ENCODE data around the gene SKI.

SKI gene

DNA sequence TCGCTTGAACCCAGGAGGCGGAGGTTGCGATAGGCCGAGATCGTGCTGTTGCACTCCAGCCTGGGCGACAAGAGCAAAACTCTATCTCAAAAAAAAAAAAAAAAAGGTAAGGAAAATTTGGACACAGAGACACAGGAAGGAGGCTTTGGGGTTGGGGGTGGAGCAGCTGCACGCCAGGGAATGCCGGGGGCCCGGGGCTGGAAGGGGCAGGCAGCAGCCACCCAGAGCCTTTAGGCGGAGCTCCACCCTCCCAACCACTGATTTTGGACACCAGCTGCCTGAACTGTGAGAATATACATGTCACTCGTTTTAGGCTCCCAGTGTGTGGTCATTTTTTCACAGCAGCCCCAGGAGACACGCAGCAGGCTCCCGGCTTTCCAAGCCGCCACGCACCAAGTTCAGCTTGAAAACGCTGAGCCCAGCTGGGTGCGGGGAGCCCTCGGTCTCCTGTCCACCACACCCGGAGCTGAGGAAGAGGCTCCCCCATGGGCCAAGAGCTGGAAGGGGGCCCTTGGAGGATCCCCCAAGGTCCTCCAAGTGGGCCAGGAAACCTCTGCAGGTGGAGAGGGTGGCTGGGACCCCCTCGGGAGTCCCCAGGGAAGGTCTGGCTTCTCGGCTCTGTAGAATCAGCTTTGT lies 27.7 kb upstream of the SKI start:
- ATAC-seq (replicated peaks) (no peak), DNase-seq (no peak)
- Mint-ChIP-seq H3K9me3 (no peaks in the 10 kb centered on the region), H3K27me3 (no peaks in the 10 kb centered on the region), H3K4me1 (peaks cover 30 to 66% of the 10 kb centered on the region in 2 donors), H3K36me3 (no peaks in the 10 kb centered on the region), H3K4me3 (peak overlapping the region; percentile 86 to 88), H3K27ac (no peak overlapping the region)

DNA sequence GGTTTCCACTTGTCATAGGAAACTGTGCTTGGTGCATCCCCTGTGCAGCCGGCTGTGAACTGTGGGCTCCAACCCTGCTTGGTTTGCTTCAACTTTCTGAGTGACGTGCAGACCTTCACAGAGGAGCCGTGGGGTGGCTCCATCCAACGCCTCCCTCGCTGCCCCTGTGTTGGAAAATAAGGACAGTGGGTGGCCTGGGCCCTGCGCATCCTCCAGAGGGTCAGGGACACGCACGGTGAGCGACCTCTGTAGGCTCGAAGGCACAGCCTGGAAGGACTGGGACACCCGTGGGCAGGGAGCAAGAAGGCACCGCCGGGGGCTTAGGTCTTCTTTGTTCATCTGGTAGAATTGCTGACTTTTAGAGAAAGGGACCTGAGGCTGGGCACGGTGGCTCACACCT lies 27.1 kb upstream of the SKI start:
- DNase-seq: no peak
- no peaks in the 10 kb centered on the region for H3K36me3 Mint-ChIP-seq
- ATAC-seq (replicated peaks): no peak
- H3K9me3 Mint-ChIP-seq: no peaks in the 10 kb centered on the region
- peak overlapping the region; percentile 70 for H3K27ac Mint-ChIP-seq
- no peak overlapping the region for H3K4me3 Mint-ChIP-seq
- peaks cover 29 to 68% of the 10 kb centered on the region in 2 donors for H3K4me1 Mint-ChIP-seq
- H3K27me3 Mint-ChIP-seq: no peaks in the 10 kb centered on the region

DNA sequence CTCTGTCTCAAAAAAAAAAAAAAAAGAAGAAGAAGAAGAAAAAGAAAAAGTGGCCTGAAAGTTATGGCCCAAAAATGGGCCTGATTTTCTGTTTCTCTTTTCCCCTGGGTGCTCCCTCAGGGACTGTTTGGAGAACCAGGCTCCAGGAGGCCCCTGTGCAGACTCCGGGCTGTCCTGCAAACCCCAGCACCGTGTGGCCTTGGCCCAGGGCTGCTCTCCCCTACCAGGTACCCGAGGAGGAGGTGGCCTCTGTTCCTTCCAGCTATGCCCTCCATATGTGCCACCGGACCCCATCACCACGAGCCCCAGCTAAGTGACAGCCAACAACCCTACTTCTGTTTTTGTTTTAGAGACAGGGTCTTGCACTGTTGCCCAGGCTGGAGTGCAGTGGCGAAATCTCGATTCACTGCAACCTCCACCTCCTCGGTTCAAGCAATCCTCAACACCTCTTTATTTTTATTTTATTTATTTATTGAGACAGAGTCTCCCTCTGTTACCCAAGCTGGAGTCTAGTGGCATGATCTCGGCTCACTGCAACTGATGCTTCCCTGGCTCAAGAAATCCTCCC lies 26.0 kb upstream of the SKI start:
- ATAC-seq (replicated peaks) (no peak), DNase-seq (no peak)
- H3K9me3 Mint-ChIP-seq: no peaks in the 10 kb centered on the region
- H3K4me3 Mint-ChIP-seq: peak overlapping the region in 1 of 2 donors; percentile 50
- H3K36me3 Mint-ChIP-seq: no peaks in the 10 kb centered on the region
- peak overlapping the region; percentile 76 for H3K27ac Mint-ChIP-seq
- H3K4me1 Mint-ChIP-seq: peaks cover 29 to 68% of the 10 kb centered on the region in 2 donors
- H3K27me3 Mint-ChIP-seq: no peaks in the 10 kb centered on the region

- DNase-seq (no peak), ATAC-seq (replicated peaks) (no peak)
- Mint-ChIP-seq H3K36me3 (no peaks in the 10 kb centered on the region), H3K4me3 (peak overlapping the region in 1 of 2 donors; percentile 18), H3K9me3 (no peaks in the 10 kb centered on the region), H3K27me3 (no peaks in the 10 kb centered on the region), H3K4me1 (peaks cover 29 to 67% of the 10 kb centered on the region in 2 donors), H3K27ac (no peak overlapping the region)
These were observed 25.1 kb upstream of the SKI start for GRCh38 chr1:2202843-2203601.

- ATAC-seq (replicated peaks) (no peak), DNase-seq (no peak)
- Mint-ChIP-seq H3K27ac (peak overlapping the region; percentile 14), H3K36me3 (no peaks in the 10 kb centered on the region), H3K4me3 (peak overlapping the region; percentile 77 to 81), H3K27me3 (no peaks in the 10 kb centered on the region), H3K4me1 (peaks cover 25 to 58% of the 10 kb centered on the region in 2 donors), H3K9me3 (no peaks in the 10 kb centered on the region)
These were observed 24.3 kb upstream of the SKI start for GRCh38 chr1:2203671-2204414.

DNA sequence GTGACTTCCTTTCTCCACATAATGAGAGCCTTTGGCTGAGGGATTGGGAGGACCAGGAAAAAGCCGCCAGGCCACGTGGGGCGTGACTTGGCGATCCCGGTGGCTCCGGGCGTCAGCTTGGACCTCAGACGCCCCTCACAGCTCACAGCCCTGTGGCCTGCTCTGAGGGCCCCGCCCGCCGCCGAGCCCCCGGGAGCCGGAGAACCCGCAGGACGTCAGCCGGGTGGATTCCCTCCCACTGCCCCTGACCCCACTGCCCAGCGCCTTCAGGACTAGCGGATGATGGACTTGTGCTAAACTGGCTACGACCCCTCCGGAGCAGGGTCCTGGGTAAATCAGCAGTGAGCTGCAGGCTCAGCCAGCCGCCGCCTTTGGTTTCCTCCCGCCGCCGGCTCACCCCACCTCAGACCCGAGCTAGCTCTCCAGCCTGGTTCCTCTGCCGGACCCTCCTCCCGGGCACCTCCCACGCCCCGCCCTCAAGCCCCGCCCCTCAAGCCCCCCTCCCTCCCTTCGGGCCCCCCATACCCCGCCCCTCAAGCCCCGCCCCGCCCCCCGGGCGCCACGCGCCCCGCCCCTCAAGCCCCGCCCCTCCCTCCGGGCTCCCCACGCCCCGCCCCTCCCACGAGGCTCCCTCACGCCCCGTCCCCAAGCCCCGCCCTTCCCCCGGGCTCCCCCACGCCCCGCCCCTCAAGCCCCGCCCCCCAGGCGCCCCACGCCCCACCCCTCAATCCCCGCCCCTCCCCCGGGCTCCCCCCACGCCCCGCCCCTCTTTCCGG lies 23.5 kb upstream of the SKI start:
- Mint-ChIP-seq H3K27me3 (no peaks in the 10 kb centered on the region), H3K9me3 (no peaks in the 10 kb centered on the region), H3K4me3 (peak overlapping the region; percentile 77 to 81), H3K27ac (peak overlapping the region; percentile 71), H3K36me3 (no peaks in the 10 kb centered on the region), H3K4me1 (peaks cover 19 to 51% of the 10 kb centered on the region in 2 donors)
- peak; percentile 50 for DNase-seq
- ATAC-seq (replicated peaks): peak; percentile 52 to 55

GRCh38 chr1:2205191-2205952 lies 22.7 kb upstream of the SKI start:
- DNase-seq: peak; percentile 84
- Mint-ChIP-seq H3K4me1 (peaks cover 17 to 43% of the 10 kb centered on the region in 2 donors), H3K9me3 (no peaks in the 10 kb centered on the region), H3K36me3 (no peaks in the 10 kb centered on the region), H3K4me3 (peak overlapping the region; percentile 82 to 87), H3K27ac (peak overlapping the region; percentile 75), H3K27me3 (no peaks in the 10 kb centered on the region)
- peak; percentile 77 to 83 for ATAC-seq (replicated peaks)

DNA sequence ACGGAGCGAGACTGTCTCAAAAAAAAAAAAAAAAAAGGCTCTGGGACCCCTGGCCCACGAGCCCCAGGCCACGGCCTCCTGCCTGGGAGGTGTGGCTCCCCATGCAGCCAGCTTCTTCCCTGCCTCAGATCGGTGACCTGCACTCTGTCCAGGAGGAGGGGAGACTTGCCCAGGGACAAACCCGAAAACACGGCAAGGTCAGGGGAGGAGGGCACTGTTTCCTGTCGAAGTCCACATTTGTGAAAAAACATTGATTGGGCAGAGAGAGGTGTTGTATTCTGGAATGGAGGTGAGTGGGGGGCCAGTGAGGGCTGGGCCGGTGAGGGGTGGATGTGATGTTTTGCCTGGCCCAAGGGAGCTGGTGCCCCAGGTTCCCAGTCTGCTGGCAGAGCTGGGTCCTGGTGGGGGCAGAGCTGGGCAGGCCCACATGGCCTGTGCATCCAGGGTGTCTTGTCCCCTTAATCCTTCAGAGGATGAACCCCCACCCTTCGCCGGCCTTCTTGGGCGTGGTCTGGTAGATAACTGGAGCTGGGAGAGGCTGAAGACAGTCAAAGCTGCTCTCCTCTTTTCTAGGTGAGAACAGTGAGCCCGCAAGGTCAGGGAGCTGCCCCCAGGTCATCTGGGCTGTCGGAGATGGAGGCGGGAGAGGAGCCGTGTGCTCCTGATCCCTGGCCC lies 21.2 kb upstream of the SKI start:
- ATAC-seq (replicated peaks) (no peak), DNase-seq (no peak)
- Mint-ChIP-seq H3K27ac (peak overlapping the region; percentile 16), H3K36me3 (no peaks in the 10 kb centered on the region), H3K9me3 (no peaks in the 10 kb centered on the region), H3K4me3 (no peak overlapping the region), H3K4me1 (peaks cover 12 to 30% of the 10 kb centered on the region in 2 donors), H3K27me3 (no peaks in the 10 kb centered on the region)

DNA sequence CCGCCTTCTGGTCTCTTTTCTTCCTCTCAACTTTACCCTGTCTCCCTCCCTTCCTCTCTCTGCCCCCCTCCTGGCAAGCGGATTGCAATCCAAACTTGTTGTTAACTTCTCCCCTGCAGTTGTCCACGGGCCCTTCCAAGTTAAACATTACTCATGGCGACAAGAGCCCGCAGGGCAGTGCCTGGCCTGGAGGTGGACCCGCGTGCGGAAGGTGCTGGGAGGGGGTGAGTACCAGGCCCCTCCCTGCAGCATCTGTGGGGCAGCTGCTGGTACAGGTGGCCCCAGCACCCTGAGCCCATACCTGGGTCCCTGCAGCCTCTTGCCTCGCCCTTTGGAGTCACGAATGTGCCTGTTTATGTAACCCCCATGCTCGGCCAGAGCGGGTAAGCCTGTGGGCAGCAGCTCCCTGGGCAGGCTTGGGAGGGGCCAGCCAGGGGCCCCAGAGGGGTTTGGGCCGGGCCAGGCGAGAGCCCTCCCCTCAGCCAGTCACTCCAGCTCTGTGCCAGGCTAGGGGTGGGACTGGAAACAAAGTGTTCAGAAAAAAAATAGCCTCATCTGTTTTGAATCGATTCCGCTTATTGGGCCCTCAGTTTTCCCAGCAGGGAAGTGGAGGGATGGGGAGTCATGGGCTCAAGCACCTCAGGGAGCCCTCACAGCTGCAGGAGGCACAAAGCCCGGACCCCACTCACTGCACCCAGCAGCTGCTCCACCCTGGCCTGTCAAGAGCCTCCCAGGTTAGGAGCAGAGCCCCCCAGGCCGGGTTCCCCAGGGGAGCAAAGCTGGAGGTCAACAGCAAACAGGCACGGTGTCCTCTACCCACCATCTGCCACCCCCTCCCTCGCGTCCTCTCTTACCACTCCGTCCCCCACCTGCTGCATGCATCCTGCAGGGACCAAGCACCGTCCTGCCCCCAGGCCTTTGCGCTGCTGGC lies 19.5 kb upstream of the SKI start:
- H3K36me3 Mint-ChIP-seq: no peaks in the 10 kb centered on the region
- peaks cover 6 to 18% of the 10 kb centered on the region in 2 donors for H3K4me1 Mint-ChIP-seq
- H3K27me3 Mint-ChIP-seq: no peaks in the 10 kb centered on the region
- DNase-seq (no peak), ATAC-seq (replicated peaks) (no peak)
- H3K4me3 Mint-ChIP-seq: no peak overlapping the region
- no peak overlapping the region for H3K27ac Mint-ChIP-seq
- H3K9me3 Mint-ChIP-seq: no peaks in the 10 kb centered on the region

DNA sequence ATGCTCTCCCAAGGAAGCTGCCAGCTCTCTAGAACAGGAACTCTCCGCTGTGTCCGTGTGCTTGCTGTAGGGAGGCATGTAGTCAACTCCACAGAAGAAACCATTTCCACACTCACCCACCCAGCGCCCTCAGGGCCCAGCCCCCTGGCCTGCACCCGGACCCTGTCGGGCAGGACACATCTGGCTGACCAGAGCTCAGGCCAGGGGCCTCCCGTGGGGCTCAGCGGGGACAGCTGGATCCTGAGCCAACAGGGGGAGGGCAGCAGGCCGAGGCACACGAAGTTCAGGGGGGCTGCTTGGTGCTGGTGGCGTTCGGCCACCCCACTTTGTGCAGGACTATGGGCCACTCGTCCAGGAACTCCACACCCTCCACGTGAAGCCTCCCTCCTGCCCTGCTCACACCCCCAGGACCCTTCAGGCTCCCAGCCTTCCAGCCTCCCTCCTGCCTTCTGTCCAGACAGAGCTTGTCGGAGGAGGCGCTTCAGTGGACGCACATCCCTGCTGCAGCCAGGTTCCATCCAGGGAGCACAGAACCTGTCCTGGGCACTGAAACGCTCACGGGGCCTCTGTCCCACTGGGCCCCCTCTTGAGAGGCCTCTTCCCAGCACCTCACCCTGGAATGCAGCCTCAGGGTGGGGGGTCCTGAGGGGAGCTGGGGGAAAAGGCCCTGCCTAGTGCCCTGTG lies 18.6 kb upstream of the SKI start:
- no peak for ATAC-seq (replicated peaks)
- DNase-seq: no peak
- H3K4me3 Mint-ChIP-seq: no peak overlapping the region
- H3K27me3 Mint-ChIP-seq: no peaks in the 10 kb centered on the region
- no peaks in the 10 kb centered on the region for H3K9me3 Mint-ChIP-seq
- H3K4me1 Mint-ChIP-seq: peaks cover 1 to 9% of the 10 kb centered on the region in 2 donors
- no peaks in the 10 kb centered on the region for H3K36me3 Mint-ChIP-seq
- H3K27ac Mint-ChIP-seq: peak overlapping the region; percentile 73

- DNase-seq (no peak), ATAC-seq (replicated peaks) (no peak)
- Mint-ChIP-seq H3K4me3 (no peak overlapping the region), H3K9me3 (no peaks in the 10 kb centered on the region), H3K27ac (no peak overlapping the region), H3K36me3 (no peaks in the 10 kb centered on the region), H3K4me1 (peaks cover 0 to 8% of the 10 kb centered on the region in 2 donors), H3K27me3 (no peaks in the 10 kb centered on the region)
These were observed 17.9 kb upstream of the SKI start for GRCh38 chr1:2210084-2210653.
